OCI-LY7 (cell line): ENCODE measurements around the gene COPS3. TPM values are rescaled to one million over a fixed set of nuclear protein-coding genes. Genes with fewer than 3 reads are reported as not detected.

Experiments
- BruUV-seq: library from RNA; stranded (reverse); fragments of 400-500 nt; replicated peaks from 2 replicates; lab custom pipeline; 2021; lab: Mats Ljungman, UMichigan
- CTCF ChIA-PET: fragments of 300-600 bp; sonication (Branson Sonifier 250); formaldehyde crosslinking; loops from one replicate; lab custom pipeline; 2022; ENCODE audit warnings: antibody characterized with exemption; ENCODE audit not compliant: unreplicated experiment; lab: Charles Lee
- POLR2A ChIA-PET: fragments of 300-600 bp; sonication (Branson Sonifier 250); formaldehyde crosslinking; loops from one replicate; lab custom pipeline; 2022; ENCODE audit warnings: antibody characterized with exemption; lab: Charles Lee
- DNase-seq: peaks from one replicate; pipeline ENCODE4 v3.0.0-alpha.2; 2015; ENCODE audit warnings: low spot score
- H2AFZ ChIP-seq: fragments of 200-600 bp; sonication (generic), shearing (Covaris generic); 2 replicates; pipeline ENCODE4 v1.6.1; 2014; ENCODE audit warnings: mild to moderate bottlenecking, antibody characterized with exemption, low read length, moderate library complexity
- H3K27ac ChIP-seq: fragments of 200-600 bp; sonication (generic); 2 replicates; pipeline ENCODE4 v1.5.1; 2014; ENCODE audit warnings: mixed run types, low read depth, mild to moderate bottlenecking, moderate library complexity, low read length, inconsistent platforms; ENCODE audit not compliant: poor library complexity, severe bottlenecking
- H3K36me3 ChIP-seq: fragments of 200-600 bp; sonication (generic); 2 replicates; pipeline ENCODE4 v1.6.1; 2014; ENCODE audit warnings: mild to moderate bottlenecking, antibody characterized with exemption, low read length, moderate library complexity, mixed read lengths; ENCODE audit not compliant: insufficient read depth
- H3K4me1 ChIP-seq: fragments of 200-600 bp; sonication (generic); 2 replicates; pipeline ENCODE4 v1.5.1; 2014; ENCODE audit warnings: mild to moderate bottlenecking, low read length; ENCODE audit not compliant: insufficient read depth, poor library complexity, severe bottlenecking
- H3K4me2 ChIP-seq: fragments of 200-600 bp; sonication (generic); 2 replicates; pipeline ENCODE4 v1.6.1; 2014; ENCODE audit warnings: mild to moderate bottlenecking, low read length
- H3K4me3 ChIP-seq: fragments of 200-600 bp; sonication (generic); 2 replicates; pipeline ENCODE4 v1.5.1; 2014; ENCODE audit warnings: mild to moderate bottlenecking, low read depth, low read length; ENCODE audit not compliant: poor library complexity, severe bottlenecking
- H3K79me2 ChIP-seq: fragments of 200-600 bp; sonication (generic); 2 replicates; pipeline ENCODE4 v1.6.1; 2016; ENCODE audit warnings: low read depth, mild to moderate bottlenecking, low read length, moderate library complexity, mixed read lengths; ENCODE audit not compliant: insufficient read depth
- H3K9me2 ChIP-seq: fragments of 200-600 bp; sonication (generic); 2 replicates; pipeline ENCODE4 v1.6.1; 2016; ENCODE audit warnings: mild to moderate bottlenecking, low read length, mixed read lengths; ENCODE audit not compliant: insufficient read depth
- H3K9me3 ChIP-seq: fragments of 200-600 bp; sonication (generic); 2 replicates; pipeline ENCODE4 v1.6.1; 2014; ENCODE audit warnings: mild to moderate bottlenecking, mixed run types, low read length, mixed read lengths
- H4K20me1 ChIP-seq: fragments of 200-600 bp; sonication (generic); 2 replicates; pipeline ENCODE4 v1.6.1; 2014; ENCODE audit warnings: mild to moderate bottlenecking, antibody characterized with exemption, low read length, moderate library complexity, mixed read lengths; ENCODE audit not compliant: insufficient read depth
- CTCF ChIP-seq: fragments of 200-600 bp; sonication (generic); conservative IDR thresholded peaks from 2 replicates; pipeline ENCODE4 v1.5.1; 2014; ENCODE audit warnings: mild to moderate bottlenecking, antibody characterized with exemption, low read length, moderate library complexity, mixed read lengths
- EZH2phosphoT487 ChIP-seq: fragments of 200-600 bp; sonication (generic); IDR thresholded peaks from 2 replicates; pipeline ENCODE4 v1.6.1; 2018; ENCODE audit warnings: low read depth, borderline replicate concordance, mild to moderate bottlenecking, mixed run types, antibody characterized with exemption, low read length, moderate library complexity, mixed read lengths
- intact Hi-C: fragments of 100-400 bp; cut with micrococcal nuclease; formaldehyde crosslinking; loops from one replicate; pipeline ENCODE4 v1.10.0; 2022; ENCODE audit not compliant: unreplicated experiment
- total RNA-seq, 2 experiments: library from RNA; depleted of rRNA in 1 of 2; stranded (reverse); fragments of >200 nt in 1 of 2; shearing (Covaris generic) in 1 of 2; gene quantifications; 2 replicates each; pipeline ENCODE4 v1.2.3, GENCODE V29; 2014 to 2022

The COPS3 gene
- total RNA-seq, 2 experiments from 2014 or later = 83.9 to 113 TPM

GRCh38 chr17:17232303-17232621 is 48.8 kb downstream of the COPS3 start:
- Histone ChIP-seq H3K4me3 (no peak overlapping the region), H2AFZ (no peak overlapping the region), H3K9me2 (no peaks in the 10 kb centered on the region), H3K4me1 (peaks cover 14% of the 10 kb centered on the region), H3K79me2 (peaks cover 12% of the 10 kb centered on the region; the same call in 1 of the 2 replicates), H3K9me3 (no peaks in the 10 kb centered on the region), H4K20me1 (no peaks in the 10 kb centered on the region), H3K27ac (no peak overlapping the region), H3K4me2 (no peak overlapping the region), H3K36me3 (peaks cover 19% of the 10 kb centered on the region; the same call in 1 of the 2 replicates)
- POLR2A ChIA-PET = interaction anchor here (1.0 kb wide), 1 partner anchor 12 kb away, joined by 5 read pairs; no protein-coding TSS in a partner anchor
- TF ChIP-seq CTCF (no peak), EZH2phosphoT487 (no peak)
- CTCF ChIA-PET = no interaction called here
- BruUV-seq = no TSS peak
- DNase-seq = no peak
- intact Hi-C loops = no loop called here

GRCh38 chr17:17231621-17232302 is 49.3 kb downstream of the COPS3 start:
- H4K20me1 ChIP-seq = no peaks in the 10 kb centered on the region
- peaks cover 14% of the 10 kb centered on the region for H3K4me1 ChIP-seq
- no peak for DNase-seq
- no peaks in the 10 kb centered on the region for H3K9me2 ChIP-seq
- intact Hi-C loops = no loop called here
- peaks cover 12% of the 10 kb centered on the region; the same call in 1 of the 2 replicates for H3K79me2 ChIP-seq
- no peak overlapping the region for H3K27ac ChIP-seq
- H2AFZ ChIP-seq = no peak overlapping the region
- no TSS peak for BruUV-seq
- no peak for TF ChIP-seq CTCF
- no peak for TF ChIP-seq EZH2phosphoT487
- H3K4me3 ChIP-seq = no peak overlapping the region
- CTCF ChIA-PET = no interaction called here
- no peak overlapping the region for H3K4me2 ChIP-seq
- POLR2A ChIA-PET = interaction anchor here (0.6 kb wide), 1 partner anchor 110 kb away, joined by 3 read pairs; no protein-coding TSS in a partner anchor
- peaks cover 24% of the 10 kb centered on the region; the same call in 1 of the 2 replicates for H3K36me3 ChIP-seq
- H3K9me3 ChIP-seq = no peaks in the 10 kb centered on the region
